ENCODE results near the gene TMOD1.
A peak's percentile ranks its signal among the peaks of the same experiment; 100 is the strongest.
"Not testable (repeated sequence)": the region's sequence is repeated elsewhere in the genome, so short reads cannot be mapped to it uniquely, and the experiment has no call there.

Gene TMOD1

GRCh38 chr9:97602430-97602829 is 101.0 kb downstream of the TMOD1 start:
- Mint-ChIP-seq H3K9me3 (no peaks in the 10 kb centered on the region), H3K27me3 (no peaks in the 10 kb centered on the region), H3K27ac (no peak overlapping the region), H3K4me1 (ENCODE audit: low read depth) (peaks cover 8% of the 10 kb centered on the region), H3K36me3 (ENCODE audit: low read depth) (peaks cover 76% of the 10 kb centered on the region), H3K4me3 (no peak overlapping the region)
- intact Hi-C loops (cut with micrococcal nuclease), result no loop called here

GRCh38 chr9:97604901-97605645 is 103.6 kb downstream of the TMOD1 start:
- Mint-ChIP-seq H3K9me3 (no peaks in the 10 kb centered on the region), H3K36me3 (ENCODE audit: low read depth) (peaks cover 91% of the 10 kb centered on the region), H3K27me3 (no peaks in the 10 kb centered on the region), H3K27ac (no peak overlapping the region), H3K4me1 (ENCODE audit: low read depth) (no peaks in the 10 kb centered on the region), H3K4me3 (no peak overlapping the region)
- intact Hi-C loops (cut with micrococcal nuclease), result no loop called here

DNA sequence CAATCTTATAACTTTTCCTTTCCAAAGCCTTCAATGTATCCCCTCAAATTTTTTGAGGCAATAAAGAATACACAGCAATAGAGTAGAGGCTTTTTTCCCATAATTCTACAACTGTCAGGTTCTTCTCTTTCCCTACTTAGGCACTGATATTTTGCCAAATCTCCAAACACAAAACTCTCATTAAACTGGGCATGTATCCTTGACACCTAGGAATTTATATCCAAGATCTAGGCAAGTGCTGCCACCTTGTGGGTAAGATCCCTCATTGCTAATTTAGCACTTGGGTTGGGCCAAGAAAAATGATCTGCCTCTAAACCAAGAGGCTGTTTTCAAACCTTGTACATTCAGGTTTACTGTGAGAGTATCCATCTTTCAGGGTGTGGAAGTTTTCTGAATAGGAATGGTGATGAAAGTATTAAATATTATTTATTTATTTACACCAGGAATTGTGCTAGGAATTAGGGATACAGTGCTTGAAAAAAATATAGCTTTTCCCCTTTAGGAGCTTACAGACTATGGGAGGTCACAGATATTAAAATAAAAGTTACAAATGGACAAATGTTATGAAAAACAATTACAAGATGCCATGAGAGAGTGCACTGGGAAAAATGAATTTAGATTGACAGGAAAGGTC is 114.1 kb downstream of the TMOD1 start:
- Mint-ChIP-seq H3K36me3 (ENCODE audit: low read depth) (peaks cover 51% of the 10 kb centered on the region), H3K27ac (no peak overlapping the region), H3K4me3 (no peak overlapping the region), H3K9me3 (no peaks in the 10 kb centered on the region), H3K4me1 (ENCODE audit: low read depth) (peaks cover 22% of the 10 kb centered on the region), H3K27me3 (no peaks in the 10 kb centered on the region)
- intact Hi-C loops (cut with micrococcal nuclease), result loop anchor here (1.0 to 5.0 kb wide), 2 partner anchors 147 to 203 kb away; partner anchors contain the start of gene TDRD7

- peaks cover 22% of the 10 kb centered on the region for H3K4me1 Mint-ChIP-seq (ENCODE audit: low read depth)
- no peak overlapping the region for H3K4me3 Mint-ChIP-seq
- H3K27ac Mint-ChIP-seq, result no peak overlapping the region
- intact Hi-C loops (cut with micrococcal nuclease), result loop anchor here (5.0 kb wide), 1 partner anchor 206 kb away; the partner anchor contains the start of gene TDRD7
- H3K9me3 Mint-ChIP-seq, result no peaks in the 10 kb centered on the region
- H3K27me3 Mint-ChIP-seq, result no peaks in the 10 kb centered on the region
- peaks cover 52% of the 10 kb centered on the region for H3K36me3 Mint-ChIP-seq (ENCODE audit: low read depth)
Measured at GRCh38 chr9:97617939-97618416, 116.5 kb downstream of the TMOD1 start.

GRCh38 chr9:97620063-97620462 is 118.6 kb downstream of the TMOD1 start:
- Mint-ChIP-seq H3K36me3 (ENCODE audit: low read depth) (peaks cover 67% of the 10 kb centered on the region), H3K4me1 (ENCODE audit: low read depth) (peaks cover 22% of the 10 kb centered on the region)
- intact Hi-C loops (cut with micrococcal nuclease); H3K27me3 Mint-ChIP-seq; H3K9me3 Mint-ChIP-seq; H3K4me3 Mint-ChIP-seq; H3K27ac Mint-ChIP-seq: not testable (repeated sequence)

GRCh38 chr9:97622483-97622882 is 121.0 kb downstream of the TMOD1 start:
- intact Hi-C loops (cut with micrococcal nuclease); H3K4me3 Mint-ChIP-seq; H3K27me3 Mint-ChIP-seq; H3K9me3 Mint-ChIP-seq; H3K27ac Mint-ChIP-seq: not testable (repeated sequence)
- Mint-ChIP-seq H3K36me3 (ENCODE audit: low read depth) (peaks cover 67% of the 10 kb centered on the region), H3K4me1 (ENCODE audit: low read depth) (peaks cover 13% of the 10 kb centered on the region)

- Mint-ChIP-seq H3K4me1 (ENCODE audit: low read depth) (peaks cover 3% of the 10 kb centered on the region), H3K27ac (no peak overlapping the region), H3K9me3 (no peaks in the 10 kb centered on the region), H3K4me3 (no peak overlapping the region), H3K27me3 (no peaks in the 10 kb centered on the region), H3K36me3 (ENCODE audit: low read depth) (peaks cover 64% of the 10 kb centered on the region)
- intact Hi-C loops (cut with micrococcal nuclease), result no loop called here
Measured at GRCh38 chr9:97623946-97624345, 122.5 kb downstream of the TMOD1 start.

GRCh38 chr9:97625620-97626019 is 124.2 kb downstream of the TMOD1 start:
- Mint-ChIP-seq H3K27me3 (no peaks in the 10 kb centered on the region), H3K4me3 (no peak overlapping the region), H3K36me3 (ENCODE audit: low read depth) (peaks cover 64% of the 10 kb centered on the region), H3K4me1 (ENCODE audit: low read depth) (peaks cover 12% of the 10 kb centered on the region), H3K27ac (no peak overlapping the region), H3K9me3 (no peaks in the 10 kb centered on the region)
- intact Hi-C loops (cut with micrococcal nuclease), result no loop called here

DNA sequence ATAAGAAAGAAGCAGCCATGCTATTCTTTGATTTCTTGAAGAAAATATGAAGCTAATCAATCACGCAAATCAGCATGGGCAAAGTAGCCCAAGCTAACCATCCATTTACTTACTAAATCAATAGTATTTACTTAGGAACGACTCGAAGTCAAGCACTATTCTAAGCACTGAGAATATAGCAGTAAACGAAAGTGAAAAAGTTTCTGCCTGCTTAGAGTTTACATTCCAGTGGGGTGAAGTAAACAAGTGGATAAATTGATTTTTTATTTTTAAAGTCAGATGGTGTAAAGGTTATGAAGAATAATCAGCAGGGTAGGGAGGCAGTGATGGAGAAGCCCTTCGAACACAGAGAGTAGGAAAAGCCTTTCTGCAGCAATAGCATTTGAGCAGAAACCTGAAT is 126.2 kb downstream of the TMOD1 start:
- H3K36me3 Mint-ChIP-seq (ENCODE audit: low read depth), result peaks cover 50% of the 10 kb centered on the region

GRCh38 chr9:97628668-97629067 is 127.2 kb downstream of the TMOD1 start:
- no peak overlapping the region for H3K27ac Mint-ChIP-seq
- peaks cover 21% of the 10 kb centered on the region for H3K4me1 Mint-ChIP-seq (ENCODE audit: low read depth)
- intact Hi-C loops (cut with micrococcal nuclease), result no loop called here
- peaks cover 51% of the 10 kb centered on the region for H3K36me3 Mint-ChIP-seq (ENCODE audit: low read depth)
- H3K4me3 Mint-ChIP-seq, result no peak overlapping the region
- no peaks in the 10 kb centered on the region for H3K27me3 Mint-ChIP-seq
- H3K9me3 Mint-ChIP-seq, result no peaks in the 10 kb centered on the region

More for the DNA sequence above, 126.2 kb downstream of the TMOD1 start:
- Mint-ChIP-seq H3K4me3 (no peak overlapping the region), H3K27me3 (no peaks in the 10 kb centered on the region), H3K4me1 (ENCODE audit: low read depth) (peaks cover 21% of the 10 kb centered on the region), H3K9me3 (no peaks in the 10 kb centered on the region), H3K27ac (no peak overlapping the region)
- intact Hi-C loops (cut with micrococcal nuclease), result no loop called here

DNA sequence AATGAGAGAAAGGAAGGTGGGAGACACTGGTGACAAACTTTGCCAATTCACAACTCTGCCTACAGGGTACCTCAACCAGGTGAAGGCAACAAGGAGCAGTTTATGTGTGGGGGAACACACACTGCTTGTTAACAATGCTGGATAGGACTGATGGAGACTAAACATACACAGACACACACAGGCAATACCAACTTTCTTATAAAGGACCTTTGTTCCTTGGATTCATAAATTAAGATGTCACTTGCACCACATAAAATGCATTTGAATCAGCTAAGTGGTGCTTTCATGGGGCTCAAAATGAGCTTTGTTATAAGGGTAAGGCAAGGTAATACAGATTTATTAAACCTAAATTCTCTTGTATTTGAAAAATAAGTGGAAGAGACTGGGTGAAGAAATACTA is 127.7 kb downstream of the TMOD1 start:
- intact Hi-C loops (cut with micrococcal nuclease), result no loop called here
- Mint-ChIP-seq H3K27ac (no peak overlapping the region), H3K9me3 (no peaks in the 10 kb centered on the region), H3K36me3 (ENCODE audit: low read depth) (peaks cover 51% of the 10 kb centered on the region), H3K4me3 (no peak overlapping the region), H3K27me3 (no peaks in the 10 kb centered on the region), H3K4me1 (ENCODE audit: low read depth) (peaks cover 21% of the 10 kb centered on the region)

DNA sequence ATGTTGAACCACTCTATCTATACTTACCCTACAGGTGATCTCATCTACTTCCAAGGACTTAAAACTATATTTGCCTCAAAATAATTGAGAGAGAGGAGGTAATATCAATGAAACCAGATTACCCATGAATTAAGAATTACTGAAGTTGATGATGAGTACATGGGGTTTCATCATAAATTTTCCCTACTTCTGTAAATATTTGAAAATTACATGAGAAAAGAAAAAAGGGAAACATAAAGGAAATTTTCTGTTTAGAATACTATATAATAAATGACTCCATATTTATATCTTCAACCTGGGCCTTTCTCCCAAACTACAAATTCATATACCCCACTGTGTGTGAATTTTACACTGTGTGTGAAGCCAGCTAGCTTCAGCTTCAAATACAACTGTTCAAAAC is 129.1 kb downstream of the TMOD1 start:
- H3K4me3 Mint-ChIP-seq, result no peak overlapping the region
- no peaks in the 10 kb centered on the region for H3K9me3 Mint-ChIP-seq
- peaks cover 34% of the 10 kb centered on the region for H3K4me1 Mint-ChIP-seq (ENCODE audit: low read depth)
- intact Hi-C loops (cut with micrococcal nuclease), result loop anchor here (5.0 kb wide), 2 partner anchors 292 to 627 kb away; partner anchors contain the start of genes TBC1D2 and TRMO
- no peaks in the 10 kb centered on the region for H3K27me3 Mint-ChIP-seq
- H3K27ac Mint-ChIP-seq, result no peak overlapping the region
- H3K36me3 Mint-ChIP-seq (ENCODE audit: low read depth), result peaks cover 39% of the 10 kb centered on the region

DNA sequence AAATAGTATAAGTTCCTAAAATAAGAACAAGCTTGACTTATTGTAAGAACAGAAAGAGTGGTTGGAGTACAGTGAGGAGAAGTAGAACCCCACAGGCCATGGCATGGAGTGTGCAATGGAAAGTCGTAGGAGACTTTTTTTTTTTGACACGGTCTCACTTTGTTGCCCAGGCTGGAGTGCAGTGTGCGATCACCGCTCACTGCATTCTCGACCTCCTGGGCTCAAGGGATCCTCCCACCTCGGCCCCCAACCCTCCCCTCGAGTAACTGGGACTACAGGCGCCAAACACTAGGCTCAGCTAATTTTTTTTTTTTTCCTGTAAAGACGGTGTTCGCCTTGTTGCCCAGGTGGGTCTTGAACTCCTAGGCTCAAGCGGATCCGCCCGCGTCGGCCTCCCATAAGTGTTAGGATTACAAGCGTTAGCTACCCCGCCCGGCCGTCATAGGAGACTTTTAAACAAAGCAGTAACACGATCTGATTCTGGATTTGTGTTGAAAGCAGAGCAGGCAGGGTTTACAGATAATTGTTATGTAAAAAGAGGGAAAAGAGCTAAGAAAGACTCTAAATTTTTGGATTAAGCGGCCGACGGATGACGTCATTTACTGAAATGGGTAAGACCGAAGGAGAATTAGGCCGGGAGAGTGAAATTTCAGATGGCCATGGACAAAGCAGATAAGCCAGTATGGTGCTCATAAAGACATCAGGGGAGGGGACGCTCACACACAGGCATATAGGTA is 130.9 kb downstream of the TMOD1 start:
- Mint-ChIP-seq H3K27ac (peak overlapping the region; percentile 99), H3K9me3 (no peaks in the 10 kb centered on the region), H3K4me1 (ENCODE audit: low read depth) (peaks cover 46% of the 10 kb centered on the region), H3K4me3 (peak overlapping the region; percentile 98), H3K27me3 (no peaks in the 10 kb centered on the region), H3K36me3 (ENCODE audit: low read depth) (peaks cover 31% of the 10 kb centered on the region)
- intact Hi-C loops (cut with micrococcal nuclease), result loop anchor here (5.0 kb wide), 2 partner anchors 290 to 625 kb away; partner anchors contain the start of genes TBC1D2 and TRMO

Data from dendritic cell treated with granulocyte-macrophage colony-stimulating factor and Interleukin-4, amounts not matched to agents 40 ng/mL and 50 ng/mL, for 4 days (primary cell).